ENCODE results near the gene DMRTA1.
A peak's percentile ranks its signal among the peaks of the same experiment; 100 is the strongest.

The DMRTA1 gene

DNA sequence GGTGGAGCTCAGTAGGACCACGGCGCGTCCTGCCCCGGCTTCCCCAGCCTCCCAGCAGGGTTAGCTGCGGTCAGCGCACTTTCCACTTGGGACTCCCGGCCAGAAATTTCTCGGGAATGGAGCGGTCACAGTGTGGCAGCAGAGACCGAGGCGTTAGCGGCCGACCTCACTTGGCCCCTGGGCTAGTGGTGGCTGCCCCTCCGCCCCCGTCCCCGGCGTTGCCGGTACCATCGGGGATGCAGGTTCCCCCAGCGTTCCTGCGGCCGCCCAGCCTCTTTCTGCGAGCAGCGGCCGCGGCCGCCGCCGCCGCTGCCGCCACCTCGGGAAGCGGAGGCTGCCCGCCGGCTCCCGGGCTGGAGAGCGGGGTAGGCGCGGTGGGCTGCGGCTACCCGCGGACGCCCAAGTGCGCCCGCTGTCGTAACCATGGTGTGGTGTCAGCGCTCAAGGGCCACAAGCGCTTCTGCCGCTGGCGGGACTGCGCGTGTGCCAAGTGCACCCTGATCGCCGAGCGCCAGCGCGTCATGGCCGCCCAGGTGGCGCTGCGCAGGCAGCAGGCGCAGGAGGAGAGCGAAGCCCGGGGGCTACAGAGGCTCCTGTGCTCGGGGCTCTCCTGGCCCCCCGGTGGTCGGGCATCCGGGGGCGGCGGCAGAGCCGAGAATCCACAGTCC is 460 bp downstream of the DMRTA1 start:
- TF ChIP-seq, protein P1, sequence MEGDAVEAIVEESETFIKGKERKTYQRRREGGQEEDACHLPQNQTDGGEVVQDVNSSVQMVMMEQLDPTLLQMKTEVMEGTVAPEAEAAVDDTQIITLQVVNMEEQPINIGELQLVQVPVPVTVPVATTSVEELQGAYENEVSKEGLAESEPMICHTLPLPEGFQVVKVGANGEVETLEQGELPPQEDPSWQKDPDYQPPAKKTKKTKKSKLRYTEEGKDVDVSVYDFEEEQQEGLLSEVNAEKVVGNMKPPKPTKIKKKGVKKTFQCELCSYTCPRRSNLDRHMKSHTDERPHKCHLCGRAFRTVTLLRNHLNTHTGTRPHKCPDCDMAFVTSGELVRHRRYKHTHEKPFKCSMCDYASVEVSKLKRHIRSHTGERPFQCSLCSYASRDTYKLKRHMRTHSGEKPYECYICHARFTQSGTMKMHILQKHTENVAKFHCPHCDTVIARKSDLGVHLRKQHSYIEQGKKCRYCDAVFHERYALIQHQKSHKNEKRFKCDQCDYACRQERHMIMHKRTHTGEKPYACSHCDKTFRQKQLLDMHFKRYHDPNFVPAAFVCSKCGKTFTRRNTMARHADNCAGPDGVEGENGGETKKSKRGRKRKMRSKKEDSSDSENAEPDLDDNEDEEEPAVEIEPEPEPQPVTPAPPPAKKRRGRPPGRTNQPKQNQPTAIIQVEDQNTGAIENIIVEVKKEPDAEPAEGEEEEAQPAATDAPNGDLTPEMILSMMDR (IDR thresholded peaks at IDR 0.05; ENCODE audit: borderline replicate concordance, insufficient read depth, low read depth, low read length) = no peak
- no peak overlapping the region for H3K4me3 ChIP-seq (ENCODE audit: low read depth, low read length)

GRCh38 chr9:22447618-22448305 is 1.1 kb downstream of the DMRTA1 start:
- H3K4me3 ChIP-seq (ENCODE audit: low read depth, low read length) = no peak overlapping the region
- TF ChIP-seq, protein P1 (IDR thresholded peaks at IDR 0.05; ENCODE audit: borderline replicate concordance, insufficient read depth, low read depth, low read length) = no peak

DNA sequence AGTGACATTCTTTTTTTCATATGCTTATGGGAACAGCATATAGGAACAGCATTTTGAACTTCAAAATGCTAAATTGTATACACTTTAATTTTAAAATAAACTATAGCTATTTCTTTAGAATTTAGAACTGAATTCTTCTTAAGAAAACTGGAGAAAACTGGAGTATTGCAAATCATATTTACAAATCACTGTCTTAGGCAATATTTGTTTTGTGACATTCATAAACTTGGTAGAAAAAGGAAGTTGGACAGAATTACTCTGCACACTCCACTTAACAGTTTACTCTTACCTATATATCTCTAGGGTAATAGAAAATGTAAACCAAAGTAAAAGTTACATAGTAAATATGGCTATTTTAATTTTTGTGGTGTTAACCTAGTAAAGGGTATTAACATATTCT is 3.1 kb downstream of the DMRTA1 start:
- H3K4me3 ChIP-seq (ENCODE audit: low read depth, low read length) = no peak overlapping the region
- TF ChIP-seq, protein P1 (IDR thresholded peaks at IDR 0.05; ENCODE audit: borderline replicate concordance, insufficient read depth, low read depth, low read length) = no peak

DNA sequence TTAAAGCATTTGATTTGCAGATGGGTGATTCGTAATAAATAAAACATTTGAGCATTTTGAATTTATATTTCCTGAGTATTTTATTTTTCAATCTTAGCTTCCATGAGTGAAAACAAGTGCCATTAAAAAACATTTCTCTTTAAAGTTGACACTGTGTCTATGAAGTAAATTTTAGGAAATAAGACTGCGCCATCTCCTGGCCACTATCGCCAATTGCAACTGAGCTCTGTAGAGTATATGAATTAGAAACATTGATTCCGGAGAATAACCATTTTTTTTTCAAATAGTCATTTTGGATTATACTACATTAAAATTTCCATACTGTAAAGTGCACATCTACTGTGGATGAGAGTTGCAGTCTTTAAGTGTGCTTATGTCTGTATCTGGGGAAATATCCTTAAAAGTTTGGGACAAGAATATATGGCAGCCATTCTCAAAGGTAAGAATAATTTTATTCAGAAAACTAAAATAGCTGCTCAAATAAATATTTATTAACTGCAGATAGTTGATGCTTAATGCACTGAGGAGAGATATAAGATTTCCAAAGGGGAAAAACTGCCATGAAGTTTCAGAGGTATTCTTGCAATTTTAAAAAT is 5.9 kb downstream of the DMRTA1 start:
- TF ChIP-seq, protein P1 (IDR thresholded peaks at IDR 0.05; ENCODE audit: borderline replicate concordance, insufficient read depth, low read depth, low read length) = peak; percentile 45; the same call in 1 of the 2 replicates
- H3K4me3 ChIP-seq (ENCODE audit: low read depth, low read length) = no peak overlapping the region

DNA sequence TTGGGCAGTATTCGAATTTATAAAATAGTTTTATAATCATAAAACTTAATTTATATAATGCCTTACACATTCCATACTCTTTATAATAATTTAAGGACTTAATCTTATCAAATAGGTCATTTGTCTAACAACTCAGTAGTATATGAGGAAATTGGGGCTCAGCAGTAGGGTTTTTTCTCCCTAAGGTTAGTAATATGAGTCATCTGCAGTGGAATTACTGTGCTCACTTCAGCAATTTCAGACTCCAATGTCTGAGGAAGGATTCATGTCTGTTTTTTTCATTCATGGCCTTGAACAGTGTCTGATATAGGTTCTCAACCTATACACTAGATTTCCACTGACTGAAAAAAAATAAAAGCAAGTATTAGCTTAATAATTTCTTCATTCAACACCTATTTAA is 7.4 kb downstream of the DMRTA1 start:
- TF ChIP-seq, protein P1 (IDR thresholded peaks at IDR 0.05; ENCODE audit: borderline replicate concordance, insufficient read depth, low read depth, low read length) = no peak
- H3K4me3 ChIP-seq (ENCODE audit: low read depth, low read length) = no peak overlapping the region

GRCh38 chr9:22455181-22455580 is 8.6 kb downstream of the DMRTA1 start:
- no peak overlapping the region for H3K4me3 ChIP-seq (ENCODE audit: low read depth, low read length)
- TF ChIP-seq, protein P1 (IDR thresholded peaks at IDR 0.05; ENCODE audit: borderline replicate concordance, insufficient read depth, low read depth, low read length) = no peak

Data from GM12875 (cell line).